ENCODE results near the gene ZNF467.

ZNF467 gene

DNA sequence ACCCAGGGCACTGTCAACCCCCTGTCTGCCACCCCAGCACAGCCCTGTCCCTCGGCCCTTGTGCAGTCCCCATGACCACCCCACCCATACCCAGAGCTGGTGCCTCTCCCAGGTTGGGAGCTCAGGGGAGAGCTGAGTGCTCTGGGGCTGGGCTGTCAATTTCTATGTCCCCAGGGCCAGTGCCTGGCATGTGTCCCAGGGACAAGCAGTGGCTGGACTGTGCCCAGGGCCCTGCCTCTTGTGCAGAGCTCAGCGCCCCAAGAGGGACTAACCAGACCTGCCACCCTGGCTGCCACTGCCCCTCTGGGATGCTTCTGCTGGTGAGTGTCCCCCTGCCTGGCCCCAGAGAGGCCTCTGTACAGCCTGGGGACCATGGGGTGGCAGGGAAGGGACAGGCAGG, 35.8 kb upstream of the ZNF467 start:
- no peak for DNase-seq (ENCODE audit: low read depth, low spot score)

DNA sequence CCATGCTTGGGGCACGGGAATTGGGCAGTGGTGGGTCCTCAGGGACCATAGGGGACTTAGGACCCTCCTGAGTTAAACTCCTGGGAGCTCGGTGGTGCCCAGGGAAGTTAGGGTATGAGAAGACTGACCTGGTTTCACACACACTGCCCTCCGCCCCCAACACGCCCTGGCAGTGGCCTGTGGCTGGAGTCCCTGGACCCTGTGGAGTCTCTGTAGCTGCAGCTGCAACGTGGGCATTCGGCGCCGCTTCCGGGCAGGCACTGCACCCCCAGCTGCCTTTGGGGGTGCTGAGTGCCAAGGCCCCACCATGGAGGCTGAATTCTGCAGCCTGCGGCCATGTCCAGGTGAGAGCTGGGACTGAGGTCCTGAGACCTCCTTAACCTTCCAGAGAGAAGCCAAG, 34.9 kb upstream of the ZNF467 start:
- no peak for DNase-seq (ENCODE audit: low read depth, low spot score)

DNA sequence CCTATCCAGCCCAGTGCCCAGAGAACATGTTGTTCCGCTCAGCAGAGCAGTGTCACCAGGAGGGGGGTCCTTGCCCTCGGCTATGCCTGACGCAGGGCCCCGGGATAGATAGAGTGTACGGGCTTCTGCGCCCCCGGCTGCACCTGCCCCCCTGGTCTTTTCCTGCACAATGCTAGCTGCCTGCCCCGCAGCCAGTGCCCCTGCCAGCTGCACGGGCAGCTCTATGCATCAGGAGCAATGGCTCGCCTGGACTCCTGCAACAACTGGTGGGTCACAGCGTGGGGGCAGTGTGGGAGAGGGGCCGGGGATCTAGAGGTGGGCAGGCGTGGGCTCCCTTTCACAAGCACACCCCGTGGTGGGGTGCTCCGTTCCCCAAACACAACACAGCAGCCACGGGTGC, 33.3 kb upstream of the ZNF467 start:
- DNase-seq (ENCODE audit: low read depth, low spot score) = no peak

DNA sequence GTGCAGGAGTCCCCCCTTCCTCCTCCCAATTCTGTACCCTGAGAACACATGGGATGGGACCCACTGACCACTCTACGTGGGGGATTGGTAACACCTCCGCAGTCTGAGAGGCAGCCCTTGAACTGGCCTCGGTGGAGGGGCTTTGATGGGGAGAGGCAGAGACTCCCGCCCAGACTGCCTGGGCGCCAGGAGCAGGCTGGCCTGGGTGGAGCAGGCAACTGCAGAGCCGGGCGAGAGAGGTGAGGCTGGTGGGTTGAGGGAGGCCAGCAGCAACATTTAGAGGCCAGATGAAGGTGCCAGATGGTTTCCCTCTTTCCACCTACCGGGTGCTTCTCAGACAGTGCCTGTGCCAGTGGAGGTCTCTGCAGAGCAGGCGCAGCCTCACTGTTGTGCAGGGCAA, 30.7 kb upstream of the ZNF467 start:
- no peak for DNase-seq (ENCODE audit: low read depth, low spot score)

DNA sequence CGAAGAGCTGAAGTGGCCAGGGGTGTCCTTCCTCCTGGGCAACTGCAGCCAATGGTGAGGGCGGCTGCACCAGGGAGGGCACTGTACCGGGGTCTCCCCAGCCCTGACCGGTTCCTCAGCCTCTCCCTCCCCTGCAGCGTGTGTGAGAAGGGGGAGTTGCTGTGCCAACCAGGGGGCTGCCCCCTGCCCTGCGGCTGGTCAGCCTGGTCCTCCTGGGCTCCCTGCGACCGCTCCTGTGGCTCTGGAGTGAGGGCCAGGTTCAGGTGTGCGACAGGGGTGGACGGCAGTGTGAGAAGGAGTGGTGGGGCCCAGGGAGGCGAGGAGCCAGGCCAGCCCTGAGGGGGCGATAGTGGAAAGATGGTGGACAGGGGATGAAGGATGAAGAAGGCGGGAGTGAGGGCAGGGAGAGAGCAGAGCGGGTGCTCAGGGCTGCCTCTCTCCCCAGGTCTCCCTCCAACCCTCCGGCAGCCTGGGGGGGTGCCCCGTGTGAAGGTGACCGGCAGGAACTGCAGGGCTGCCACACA, 30.2 kb upstream of the ZNF467 start:
- no peak for DNase-seq (ENCODE audit: low read depth, low spot score)

DNA sequence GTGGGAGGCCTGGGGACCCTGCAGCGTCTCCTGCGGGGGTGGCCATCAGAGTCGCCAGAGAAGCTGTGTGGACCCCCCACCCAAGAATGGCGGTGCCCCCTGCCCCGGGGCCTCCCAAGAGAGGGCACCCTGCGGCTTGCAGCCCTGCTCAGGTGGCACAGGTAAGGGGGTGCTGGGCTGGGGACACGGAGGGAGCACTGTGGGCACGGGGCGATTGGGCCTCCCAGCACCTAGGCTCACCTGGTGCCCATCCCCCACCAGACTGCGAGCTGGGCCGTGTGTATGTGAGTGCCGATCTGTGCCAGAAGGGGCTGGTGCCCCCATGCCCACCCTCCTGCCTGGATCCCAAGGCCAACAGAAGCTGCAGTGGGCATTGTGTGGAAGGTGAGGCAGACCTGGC, 29.6 kb upstream of the ZNF467 start:
- DNase-seq (ENCODE audit: low read depth, low spot score) = no peak

DNA sequence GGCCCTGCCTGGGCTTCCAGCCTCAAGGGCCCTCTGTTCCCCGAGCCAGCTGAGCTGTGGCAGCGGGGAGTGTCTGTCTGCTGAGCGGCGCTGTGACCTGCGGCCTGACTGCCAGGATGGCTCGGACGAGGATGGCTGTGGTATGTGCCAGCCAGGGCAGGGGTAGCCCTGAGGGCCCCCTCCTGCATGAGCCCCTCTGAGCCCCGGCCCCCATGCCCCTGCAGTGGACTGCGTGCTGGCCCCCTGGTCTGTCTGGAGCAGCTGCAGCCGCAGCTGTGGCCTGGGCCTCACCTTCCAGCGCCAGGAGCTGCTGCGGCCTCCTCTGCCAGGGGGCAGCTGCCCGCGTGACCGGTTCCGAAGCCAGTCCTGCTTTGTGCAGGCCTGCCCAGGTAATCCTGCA, 28.4 kb upstream of the ZNF467 start:
- DNase-seq (ENCODE audit: low read depth, low spot score) = no peak

DNA sequence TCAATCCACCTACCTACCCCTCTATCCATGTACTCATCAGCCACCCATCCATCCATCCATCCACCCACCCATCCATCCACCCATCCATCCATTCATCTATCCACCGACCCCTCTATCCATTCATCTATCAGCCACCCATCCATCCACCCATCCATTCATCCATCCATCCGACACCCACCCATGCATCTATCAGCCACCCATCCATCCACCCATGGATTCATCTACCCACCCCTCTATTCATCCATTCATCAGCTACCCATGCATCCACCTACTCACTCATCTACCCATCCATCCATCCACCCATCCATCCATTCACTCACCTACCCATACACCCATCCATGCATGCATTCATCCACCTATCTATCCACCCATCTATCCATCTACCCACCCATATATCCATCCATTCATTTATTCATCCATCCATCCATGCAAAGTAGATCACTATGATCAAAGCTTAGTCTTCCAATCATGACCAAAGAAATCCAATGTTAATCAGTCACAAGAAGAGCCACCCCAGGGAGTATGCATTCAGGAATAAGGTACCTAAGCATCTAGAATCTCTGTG, 27.7 kb upstream of the ZNF467 start:
- no peak for DNase-seq (ENCODE audit: low read depth, low spot score)

DNA sequence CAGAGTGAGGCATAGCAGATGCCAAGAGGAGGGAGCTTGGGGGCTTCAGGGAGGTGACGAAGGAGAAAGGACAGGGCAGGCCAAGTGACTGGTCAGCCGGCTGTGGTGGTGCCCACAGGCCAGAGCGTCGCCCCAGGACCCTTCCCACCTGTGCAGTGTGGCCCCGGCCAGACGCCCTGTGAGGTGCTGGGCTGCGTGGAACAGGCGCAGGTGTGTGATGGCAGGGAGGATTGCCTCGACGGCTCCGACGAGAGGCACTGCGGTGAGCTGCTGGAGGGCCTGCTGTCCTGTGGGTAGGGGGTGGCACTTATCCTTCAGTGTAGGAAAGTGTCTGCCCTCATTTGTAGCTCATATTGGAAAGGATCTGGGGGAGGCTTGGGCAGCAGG, 26.8 kb upstream of the ZNF467 start:
- no peak for DNase-seq (ENCODE audit: low read depth, low spot score)

DNA sequence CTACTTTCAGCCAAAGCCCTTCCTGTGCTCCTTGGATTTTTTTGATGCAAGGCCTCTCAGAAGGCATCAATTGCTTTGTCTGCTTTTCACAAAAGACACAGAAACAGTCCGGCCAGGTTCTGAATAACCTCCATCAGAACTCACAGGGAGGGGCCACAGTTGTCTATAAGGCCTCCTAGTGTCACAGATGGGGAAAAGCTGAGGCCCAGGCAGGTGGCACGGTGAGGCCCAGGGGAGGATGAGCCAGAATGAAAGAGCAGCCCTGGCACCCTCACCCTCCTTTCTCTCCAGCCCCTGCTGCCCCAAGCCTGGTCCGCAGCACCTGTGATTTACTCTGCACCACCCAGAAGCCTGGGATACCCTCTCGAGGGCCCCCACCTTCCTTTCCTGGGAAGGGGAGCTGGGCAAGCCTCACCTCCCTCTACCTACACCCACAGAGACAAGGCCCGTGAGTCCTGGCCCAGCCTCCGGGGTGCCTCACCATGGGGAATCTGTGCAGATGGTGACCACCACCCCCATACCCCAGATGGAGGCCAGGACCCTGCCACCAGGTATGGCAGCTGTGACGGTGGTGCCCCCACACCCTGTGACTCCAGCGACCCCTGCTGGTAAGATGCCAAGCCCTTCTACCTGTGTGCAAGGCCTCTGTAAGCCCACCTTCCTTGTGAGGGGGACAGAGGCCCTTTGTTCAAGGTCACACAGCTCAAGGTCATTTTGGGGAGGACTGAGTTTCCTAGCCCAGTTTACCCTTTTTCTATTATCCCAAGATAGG, 26.2 kb upstream of the ZNF467 start:
- DNase-seq (ENCODE audit: low read depth, low spot score) = peak; percentile 46

DNA sequence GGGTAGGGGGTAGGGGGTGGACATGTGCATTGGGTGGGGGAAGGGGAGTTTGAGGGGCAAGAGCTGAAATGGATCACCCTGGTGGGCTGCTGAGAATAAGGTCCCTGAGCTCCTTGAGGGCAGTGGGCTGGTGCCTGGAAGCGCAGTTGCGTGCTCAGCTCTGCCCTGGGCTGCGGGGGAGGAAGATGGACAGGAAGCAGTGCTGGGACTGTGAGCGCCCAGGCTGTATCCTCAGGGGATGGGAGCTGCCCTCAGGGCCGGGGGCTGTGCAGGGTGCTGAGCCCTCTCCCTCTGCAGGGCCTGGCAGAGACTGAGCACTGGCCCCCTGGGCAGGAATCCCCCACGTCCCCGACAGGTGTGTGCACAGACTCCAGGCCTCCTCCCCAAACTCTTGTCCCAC, 24.4 kb upstream of the ZNF467 start:
- DNase-seq (ENCODE audit: low read depth, low spot score) = no peak

DNA sequence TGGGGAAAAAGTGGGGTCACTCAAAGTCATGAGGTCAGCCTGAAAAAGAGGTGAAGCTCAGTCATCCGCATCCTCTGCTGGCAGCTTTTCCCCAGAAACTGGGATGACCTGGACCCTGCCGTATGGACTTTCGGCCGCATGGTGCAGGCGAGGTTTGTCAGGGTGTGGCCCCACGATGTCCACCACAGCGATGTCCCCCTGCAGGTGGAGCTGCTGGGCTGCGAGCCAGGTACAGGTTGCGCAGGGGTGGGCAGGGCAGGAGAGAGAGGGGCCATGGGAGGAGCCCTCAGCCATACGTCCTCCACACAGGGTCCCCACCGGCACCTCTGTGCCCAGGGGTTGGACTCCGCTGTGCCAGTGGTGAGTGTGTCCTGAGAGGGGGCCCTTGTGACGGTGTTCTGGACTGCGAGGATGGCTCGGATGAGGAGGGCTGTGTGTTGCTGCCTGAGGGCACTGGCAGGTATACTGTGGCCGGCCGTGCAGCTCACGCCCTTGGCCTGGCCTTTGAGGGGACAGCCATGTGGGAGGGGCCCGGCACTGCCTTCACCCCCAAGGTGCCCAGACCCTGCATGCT, 23.0 kb upstream of the ZNF467 start:
- no peak for DNase-seq (ENCODE audit: low read depth, low spot score)

DNA sequence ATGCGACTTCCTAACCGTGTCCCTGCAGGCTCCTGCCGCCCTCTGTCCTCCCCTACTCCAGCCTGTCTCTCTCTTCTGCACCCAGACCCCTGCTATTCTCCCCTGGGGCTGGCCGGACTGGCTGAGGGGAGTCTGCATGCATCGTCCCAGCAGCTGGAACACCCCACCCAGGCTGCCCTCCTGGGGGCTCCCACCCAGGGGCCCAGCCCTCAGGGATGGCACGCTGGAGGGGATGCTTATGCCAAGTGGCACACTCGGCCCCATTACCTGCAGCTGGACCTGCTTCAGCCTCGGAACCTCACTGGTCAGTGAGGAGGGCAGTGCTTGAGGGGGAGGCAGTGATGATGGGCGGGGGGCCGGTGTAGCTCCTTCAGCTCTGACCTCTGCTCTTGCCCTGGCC, 21.7 kb upstream of the ZNF467 start:
- no peak for DNase-seq (ENCODE audit: low read depth, low spot score)

DNA sequence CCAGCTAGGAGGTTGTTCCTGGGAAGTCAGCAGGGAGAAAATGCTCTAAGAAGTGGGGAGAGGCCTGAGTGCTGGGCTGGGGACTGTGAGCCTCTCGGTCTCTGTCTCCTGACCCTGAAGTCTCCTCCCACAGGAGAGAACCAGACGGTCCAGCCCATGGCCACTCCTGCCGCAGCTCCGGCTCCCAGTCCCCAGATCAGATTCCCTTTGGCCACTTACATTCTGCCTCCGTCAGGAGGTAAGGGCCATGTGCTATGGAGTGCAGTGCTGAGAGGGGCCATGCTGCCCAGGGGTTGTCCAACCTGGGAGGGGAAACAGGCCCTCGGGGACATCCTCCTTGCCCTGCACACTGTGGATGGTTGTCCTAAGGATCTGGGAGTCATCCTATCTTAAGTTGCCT, 21.3 kb upstream of the ZNF467 start:
- peak; percentile 50 for DNase-seq (ENCODE audit: low read depth, low spot score)

DNA sequence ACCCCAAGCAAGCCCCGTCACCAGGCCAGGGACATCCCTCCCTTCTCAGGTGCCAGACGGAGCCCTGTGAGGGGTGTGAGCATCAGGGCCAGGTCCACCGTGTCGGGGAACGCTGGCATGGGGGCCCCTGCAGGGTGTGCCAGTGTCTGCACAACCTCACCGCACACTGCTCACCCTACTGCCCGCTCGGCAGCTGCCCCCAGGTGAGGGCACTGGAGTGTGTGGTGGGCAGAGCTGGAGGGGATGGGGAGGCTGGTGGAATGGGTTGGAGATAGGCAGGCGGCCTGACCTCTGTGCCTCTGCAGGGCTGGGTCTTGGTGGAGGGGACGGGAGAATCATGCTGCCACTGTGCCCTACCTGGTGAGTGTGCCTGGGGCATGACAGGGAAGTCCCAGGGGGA, 19.9 kb upstream of the ZNF467 start:
- no peak for DNase-seq (ENCODE audit: low read depth, low spot score)

DNA sequence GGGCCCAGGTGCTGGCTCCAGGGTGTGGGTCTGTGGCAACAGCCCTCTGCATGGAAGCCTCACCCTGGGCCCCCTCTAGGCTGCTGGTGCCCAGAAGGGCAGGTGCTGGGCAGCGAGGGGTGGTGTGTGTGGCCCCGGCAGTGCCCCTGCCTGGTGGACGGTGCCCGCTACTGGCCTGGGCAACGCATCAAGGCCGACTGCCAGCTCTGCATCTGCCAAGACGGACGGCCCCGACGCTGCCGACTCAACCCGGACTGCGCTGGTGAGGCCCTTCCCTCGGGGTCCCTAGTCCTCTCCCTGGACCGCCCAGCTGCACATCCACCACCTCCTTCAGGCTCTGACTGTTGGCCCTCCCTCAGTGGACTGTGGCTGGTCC, 18.8 kb upstream of the ZNF467 start:
- DNase-seq (ENCODE audit: low read depth, low spot score) = no peak

DNA sequence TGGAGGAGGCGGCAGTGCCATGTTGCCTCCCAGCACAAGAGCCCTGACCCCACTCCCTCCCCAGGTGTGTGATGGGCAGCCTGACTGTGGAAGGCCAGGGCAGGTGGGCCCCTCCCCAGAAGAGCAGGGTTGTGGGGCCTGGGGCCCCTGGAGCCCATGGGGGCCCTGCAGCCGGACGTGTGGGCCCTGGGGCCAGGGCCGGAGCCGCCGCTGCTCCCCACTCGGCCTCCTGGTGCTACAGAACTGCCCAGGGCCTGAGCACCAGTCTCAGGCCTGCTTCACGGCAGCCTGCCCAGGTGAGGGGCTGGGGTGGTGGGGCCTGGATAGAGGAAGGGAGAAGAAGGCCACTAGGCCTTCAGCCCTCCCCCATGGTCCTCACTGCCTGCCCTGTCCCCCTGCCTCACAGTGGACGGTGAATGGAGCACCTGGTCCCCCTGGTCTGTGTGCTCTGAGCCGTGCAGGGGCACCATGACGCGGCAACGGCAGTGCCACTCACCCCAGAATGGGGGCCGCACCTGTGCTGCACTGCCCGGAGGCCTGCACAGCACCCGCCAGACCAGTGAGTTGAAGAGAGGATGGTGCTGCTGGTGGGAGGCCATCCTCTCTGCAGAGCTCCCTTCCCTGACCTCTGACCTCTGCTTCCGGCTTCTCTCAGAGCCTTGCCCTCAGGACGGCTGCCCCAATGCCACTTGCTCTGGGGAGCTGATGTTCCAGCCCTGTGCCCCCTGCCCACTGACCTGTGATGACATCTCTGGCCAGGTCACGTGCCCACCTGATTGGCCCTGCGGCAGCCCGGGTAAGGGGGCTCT, 18.2 kb upstream of the ZNF467 start:
- no peak for DNase-seq (ENCODE audit: low read depth, low spot score)

DNA sequence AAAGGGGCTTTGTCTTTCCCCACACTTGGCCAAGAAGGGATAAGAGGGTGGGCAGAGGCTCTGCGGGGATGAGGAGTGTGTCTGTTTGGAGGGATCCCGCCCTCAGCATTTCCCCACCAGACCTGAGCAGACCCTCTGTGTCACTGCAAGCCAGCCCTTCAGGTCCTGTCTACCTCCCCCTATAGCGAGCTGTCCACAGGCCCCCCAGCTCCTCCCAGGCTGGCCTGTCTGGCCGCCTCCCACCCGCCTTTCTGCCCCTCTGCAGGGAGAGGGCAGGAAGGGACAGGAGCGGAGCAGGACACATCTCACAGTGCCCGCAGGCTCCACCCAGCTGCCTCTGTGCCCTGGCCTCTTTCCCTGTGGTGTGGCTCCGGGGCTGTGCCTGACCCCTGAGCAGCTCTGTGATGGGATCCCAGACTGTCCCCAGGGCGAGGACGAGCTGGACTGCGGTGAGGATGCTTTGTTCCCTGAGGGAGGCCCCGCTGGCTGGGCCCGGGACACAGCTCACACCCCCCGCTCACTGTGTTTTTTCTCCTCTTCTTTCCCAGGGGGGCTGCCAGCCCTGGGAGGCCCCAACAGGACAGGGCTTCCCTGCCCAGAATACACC, 17.5 kb upstream of the ZNF467 start:
- DNase-seq (ENCODE audit: low read depth, low spot score) = no peak

DNA sequence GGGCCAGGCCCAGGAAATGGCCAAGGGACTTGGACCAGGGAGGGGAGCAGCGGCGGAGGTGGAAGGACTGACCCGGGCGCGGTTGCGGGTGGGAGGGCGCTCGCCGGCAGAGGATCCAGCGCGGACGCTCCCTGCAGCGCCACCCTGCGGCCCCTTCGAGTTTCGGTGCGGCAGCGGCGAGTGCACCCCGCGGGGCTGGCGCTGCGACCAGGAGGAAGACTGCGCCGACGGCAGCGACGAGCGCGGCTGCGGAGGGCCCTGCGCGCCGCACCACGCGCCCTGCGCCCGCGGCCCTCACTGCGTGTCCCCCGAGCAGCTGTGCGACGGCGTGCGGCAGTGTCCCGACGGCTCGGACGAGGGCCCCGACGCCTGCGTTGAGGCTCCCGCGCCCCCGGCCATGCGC, 16.8 kb upstream of the ZNF467 start:
- DNase-seq (ENCODE audit: low read depth, low spot score) = peak; percentile 65

DNA sequence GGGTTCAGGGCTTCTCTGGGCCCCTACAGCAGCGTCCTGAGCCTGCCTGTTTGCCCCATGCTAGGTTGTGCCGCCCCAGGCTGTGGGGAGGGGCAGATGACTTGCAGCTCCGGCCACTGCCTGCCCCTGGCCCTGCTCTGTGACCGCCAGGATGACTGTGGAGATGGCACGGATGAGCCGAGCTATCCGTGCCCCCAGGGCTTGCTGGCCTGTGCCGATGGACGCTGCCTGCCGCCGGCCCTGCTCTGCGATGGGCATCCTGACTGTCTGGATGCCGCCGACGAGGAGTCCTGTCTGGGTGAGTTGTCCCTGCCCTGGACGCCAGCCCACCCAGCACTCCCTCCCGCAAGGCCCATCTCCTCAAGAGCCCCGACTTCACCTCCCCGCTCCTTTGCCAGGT, 15.7 kb upstream of the ZNF467 start:
- DNase-seq (ENCODE audit: low read depth, low spot score) = no peak

DNA sequence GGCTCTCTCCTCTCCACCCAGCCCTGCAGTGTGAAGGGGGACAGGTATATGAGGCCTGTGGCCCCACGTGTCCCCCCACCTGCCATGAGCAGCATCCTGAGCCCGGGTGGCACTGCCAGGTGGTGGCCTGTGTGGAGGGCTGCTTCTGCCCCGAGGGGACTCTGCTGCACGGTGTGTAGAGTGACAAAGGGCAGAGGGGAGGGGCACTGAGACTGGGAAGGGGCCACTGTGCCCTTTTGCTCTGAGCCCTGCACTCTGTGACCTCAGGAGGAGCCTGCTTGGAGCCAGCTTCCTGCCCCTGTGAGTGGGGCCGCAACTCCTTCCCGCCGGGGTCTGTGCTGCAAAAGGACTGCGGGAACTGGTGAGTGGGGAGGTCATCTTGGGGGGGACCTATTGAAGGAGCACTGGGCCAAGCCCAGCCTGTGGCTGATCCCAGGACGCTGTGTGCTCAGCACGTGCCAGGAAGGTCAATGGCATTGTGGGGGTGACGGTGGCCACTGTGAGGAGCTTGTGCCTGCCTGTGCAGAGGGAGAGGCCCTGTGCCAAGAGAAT, 15.0 kb upstream of the ZNF467 start:
- no peak for DNase-seq (ENCODE audit: low read depth, low spot score)
